OCI-LY1 (cell line): ENCODE data around the gene LMTK2.

Experiments
- H2AFZ ChIP-seq: fragments of 200-600 bp; sonication (generic), shearing (Covaris generic); 2 replicates; pipeline ENCODE4 v1.6.0; 2014; ENCODE audit warnings: antibody characterized with exemption, mild to moderate bottlenecking, low read length
- H3F3A ChIP-seq: fragments of 200-600 bp; sonication (generic), shearing (Covaris generic); 2 replicates; pipeline ENCODE4 v1.6.0; 2014; ENCODE audit warnings: mild to moderate bottlenecking, antibody characterized with exemption, low read length, moderate library complexity; ENCODE audit not compliant: insufficient read depth
- H3K27ac ChIP-seq: fragments of 200-600 bp; sonication (generic); 2 replicates; pipeline ENCODE4 v1.5.1; 2014; ENCODE audit warnings: low read length, mixed run types, mild to moderate bottlenecking, low read depth; ENCODE audit not compliant: poor library complexity, severe bottlenecking
- H3K27me3 ChIP-seq: fragments of 200-600 bp; sonication (generic); 2 replicates; pipeline ENCODE4 v1.6.0; 2014; ENCODE audit warnings: antibody characterized with exemption, mild to moderate bottlenecking, low read length, moderate library complexity; ENCODE audit not compliant: insufficient read depth
- H3K36me3 ChIP-seq: fragments of 200-600 bp; sonication (generic); 2 replicates; pipeline ENCODE4 v1.6.1; 2014; ENCODE audit warnings: mild to moderate bottlenecking, antibody characterized with exemption, low read length, moderate library complexity, mixed read lengths; ENCODE audit not compliant: insufficient read depth
- H3K4me1 ChIP-seq: fragments of 200-600 bp; sonication (generic); 2 replicates; pipeline ENCODE4 v1.5.1; 2014; ENCODE audit warnings: mild to moderate bottlenecking, low read length, moderate library complexity; ENCODE audit not compliant: insufficient read depth, severe bottlenecking
- H3K4me2 ChIP-seq: fragments of 200-600 bp; sonication (generic), shearing (Covaris generic); 2 replicates; pipeline ENCODE4 v1.6.1; 2014; ENCODE audit warnings: low read length
- H3K4me3 ChIP-seq: fragments of 200-600 bp; sonication (generic); 2 replicates; pipeline ENCODE4 v1.5.1; 2014; ENCODE audit warnings: low read length, low read depth, mild to moderate bottlenecking, mixed read lengths; ENCODE audit not compliant: poor library complexity, severe bottlenecking
- H3K79me2 ChIP-seq: fragments of 200-600 bp; shearing (Covaris generic); 2 replicates; pipeline ENCODE4 v1.6.1; 2016; ENCODE audit warnings: mixed run types, low read length, mixed read lengths; ENCODE audit not compliant: insufficient read depth
- H3K9ac ChIP-seq: fragments of 200-600 bp; sonication (generic), shearing (Covaris generic); 2 replicates; pipeline ENCODE4 v1.6.1; 2014; ENCODE audit warnings: mild to moderate bottlenecking, low read length, mixed read lengths
- H3K9me2 ChIP-seq: fragments of 200-600 bp; sonication (generic), shearing (Covaris generic); 2 replicates; pipeline ENCODE4 v1.6.1; 2014; ENCODE audit warnings: low read depth, mild to moderate bottlenecking, low read length, mixed read lengths
- H3K9me3 ChIP-seq: fragments of 200-600 bp; shearing (Covaris generic); 2 replicates; pipeline ENCODE4 v1.6.1; 2014; ENCODE audit warnings: low read length, mixed read lengths
- H4K20me1 ChIP-seq: fragments of 200-600 bp; sonication (generic), shearing (Covaris generic); 2 replicates; pipeline ENCODE4 v1.6.0; 2016; ENCODE audit warnings: mild to moderate bottlenecking, low read length; ENCODE audit not compliant: insufficient read depth
- EZH2 ChIP-seq: fragments of 200-600 bp; sonication (generic), shearing (Covaris generic); IDR thresholded peaks from 2 replicates; pipeline ENCODE4 v1.8.0; 2017; ENCODE audit warnings: borderline replicate concordance, mixed run types, mild to moderate bottlenecking, antibody characterized with exemption, low read length, moderate library complexity, mixed read lengths
- TF ChIP-seq, protein P1 (sequence below): fragments of 200-600 bp; sonication (generic), shearing (Covaris generic); IDR thresholded peaks from 2 replicates; pipeline ENCODE4 v1.5.1; 2017; ENCODE audit warnings: mild to moderate bottlenecking, antibody characterized with exemption, low read length, moderate library complexity, mixed read lengths

LMTK2 gene

DNA sequence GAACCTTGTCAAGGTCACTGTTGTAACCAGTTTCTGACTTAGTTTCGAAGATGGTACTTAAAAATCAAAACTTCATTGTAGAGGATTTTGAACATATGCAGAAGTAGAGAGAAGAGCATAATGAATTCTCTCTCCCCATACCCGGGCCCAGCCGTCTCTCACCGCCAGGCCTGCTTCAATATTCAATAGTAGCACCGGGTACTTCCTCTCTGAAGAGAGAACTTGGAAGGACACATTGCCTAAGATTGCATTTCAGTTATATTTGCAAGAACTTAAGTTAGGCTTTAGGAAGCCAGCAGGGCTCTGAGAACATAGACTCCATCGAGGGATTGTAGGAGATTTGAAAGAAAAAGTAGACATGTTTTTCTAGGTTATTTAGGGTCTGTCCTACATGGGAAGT, 19.1 kb downstream of the LMTK2 start:
- TF ChIP-seq, protein P1, sequence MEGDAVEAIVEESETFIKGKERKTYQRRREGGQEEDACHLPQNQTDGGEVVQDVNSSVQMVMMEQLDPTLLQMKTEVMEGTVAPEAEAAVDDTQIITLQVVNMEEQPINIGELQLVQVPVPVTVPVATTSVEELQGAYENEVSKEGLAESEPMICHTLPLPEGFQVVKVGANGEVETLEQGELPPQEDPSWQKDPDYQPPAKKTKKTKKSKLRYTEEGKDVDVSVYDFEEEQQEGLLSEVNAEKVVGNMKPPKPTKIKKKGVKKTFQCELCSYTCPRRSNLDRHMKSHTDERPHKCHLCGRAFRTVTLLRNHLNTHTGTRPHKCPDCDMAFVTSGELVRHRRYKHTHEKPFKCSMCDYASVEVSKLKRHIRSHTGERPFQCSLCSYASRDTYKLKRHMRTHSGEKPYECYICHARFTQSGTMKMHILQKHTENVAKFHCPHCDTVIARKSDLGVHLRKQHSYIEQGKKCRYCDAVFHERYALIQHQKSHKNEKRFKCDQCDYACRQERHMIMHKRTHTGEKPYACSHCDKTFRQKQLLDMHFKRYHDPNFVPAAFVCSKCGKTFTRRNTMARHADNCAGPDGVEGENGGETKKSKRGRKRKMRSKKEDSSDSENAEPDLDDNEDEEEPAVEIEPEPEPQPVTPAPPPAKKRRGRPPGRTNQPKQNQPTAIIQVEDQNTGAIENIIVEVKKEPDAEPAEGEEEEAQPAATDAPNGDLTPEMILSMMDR: no peak
- TF ChIP-seq EZH2: no peak
- Histone ChIP-seq H4K20me1 (peaks cover 23% of the 10 kb centered on the region), H3K9me3 (no peaks in the 10 kb centered on the region), H3K27me3 (no peaks in the 10 kb centered on the region), H3K36me3 (no peaks in the 10 kb centered on the region), H2AFZ (no peak overlapping the region), H3K4me3 (no peak overlapping the region), H3K4me1 (no peaks in the 10 kb centered on the region), H3K9me2 (no peaks in the 10 kb centered on the region), H3K9ac (no peak overlapping the region), H3K79me2 (no peaks in the 10 kb centered on the region), H3F3A (no peaks in the 10 kb centered on the region), H3K4me2 (no peak overlapping the region), H3K27ac (no peak overlapping the region)

DNA sequence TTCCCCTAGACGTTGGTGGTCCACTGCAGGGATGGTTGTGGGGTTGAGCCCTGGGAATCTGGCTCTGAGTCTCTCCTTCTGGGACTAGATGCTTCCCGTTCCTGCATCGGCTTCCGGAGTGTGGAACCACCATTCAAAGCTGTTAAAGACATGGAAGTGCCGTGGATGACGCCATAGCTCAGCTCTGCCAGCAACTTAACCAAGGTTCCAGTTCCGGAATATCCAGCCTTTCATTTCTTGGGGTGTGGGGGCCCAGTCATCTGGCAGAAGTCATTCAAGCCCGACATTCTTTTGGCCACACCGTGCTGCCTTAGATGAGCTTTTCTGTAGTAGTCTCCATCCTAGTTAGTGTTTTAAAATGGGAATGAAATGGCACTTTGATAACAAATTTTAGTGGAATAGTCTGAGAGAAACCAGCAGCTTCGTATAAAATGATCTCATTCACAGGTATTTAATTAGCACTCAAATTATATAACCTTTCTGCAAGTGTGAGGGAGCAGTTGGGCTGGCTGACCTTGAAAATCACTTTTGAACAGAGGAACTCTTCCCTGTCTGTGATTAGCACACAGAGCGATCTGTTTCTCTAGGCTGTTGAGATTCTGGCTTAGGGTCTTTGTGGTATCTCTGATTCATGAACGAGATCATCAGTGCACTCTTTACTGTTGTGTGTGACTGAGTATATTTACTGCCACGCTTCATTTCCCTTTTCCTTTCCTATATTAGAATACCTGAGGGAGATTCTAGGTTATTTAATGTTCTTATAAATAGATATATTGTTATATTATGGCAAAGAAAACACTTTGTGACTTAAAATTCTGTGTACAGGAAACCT, 19.9 kb downstream of the LMTK2 start:
- Histone ChIP-seq H3K9ac (no peak overlapping the region), H3K9me3 (no peaks in the 10 kb centered on the region), H4K20me1 (peaks cover 29% of the 10 kb centered on the region), H3K4me1 (no peaks in the 10 kb centered on the region), H3K27ac (no peak overlapping the region), H3K4me2 (no peak overlapping the region), H3K36me3 (no peaks in the 10 kb centered on the region), H3K9me2 (no peaks in the 10 kb centered on the region), H3K27me3 (peaks cover 1% of the 10 kb centered on the region; the same call in 1 of the 2 replicates), H3K79me2 (no peaks in the 10 kb centered on the region), H2AFZ (no peak overlapping the region), H3F3A (no peaks in the 10 kb centered on the region), H3K4me3 (no peak overlapping the region)
- no peak for TF ChIP-seq EZH2
- TF ChIP-seq, protein P1: no peak

DNA sequence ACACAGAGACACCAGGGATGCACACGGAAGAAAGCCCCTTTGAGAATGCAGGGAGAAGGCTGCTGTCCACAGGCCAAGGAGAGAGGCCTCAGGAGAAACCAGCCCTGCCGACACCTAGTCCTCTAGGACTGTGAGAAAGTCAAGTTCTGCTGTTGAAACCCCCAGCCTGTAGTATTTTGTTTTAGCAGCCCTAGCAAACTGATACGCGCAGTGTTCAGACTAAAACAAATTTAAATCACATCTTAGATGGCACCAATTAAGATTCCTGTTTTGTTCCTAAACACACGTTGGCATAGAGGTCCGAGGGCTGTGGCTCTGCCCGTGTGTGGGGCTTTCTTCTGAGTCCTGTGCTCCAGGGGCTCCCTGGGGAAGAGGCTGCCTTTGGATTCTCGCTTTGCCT, 21.7 kb downstream of the LMTK2 start:
- no peak overlapping the region for H3K27ac ChIP-seq
- no peak overlapping the region for H3K4me2 ChIP-seq
- no peak overlapping the region for H3K4me3 ChIP-seq
- H3K79me2 ChIP-seq: no peaks in the 10 kb centered on the region
- no peaks in the 10 kb centered on the region for H3K9me3 ChIP-seq
- H2AFZ ChIP-seq: no peak overlapping the region
- peaks cover 6% of the 10 kb centered on the region; the same call in 1 of the 2 replicates for H3K27me3 ChIP-seq
- peaks cover 33% of the 10 kb centered on the region for H4K20me1 ChIP-seq
- H3K4me1 ChIP-seq: no peaks in the 10 kb centered on the region
- no peaks in the 10 kb centered on the region for H3K36me3 ChIP-seq
- no peaks in the 10 kb centered on the region; the same call in 1 of the 2 replicates for H3F3A ChIP-seq
- H3K9ac ChIP-seq: no peak overlapping the region
- no peaks in the 10 kb centered on the region for H3K9me2 ChIP-seq
- TF ChIP-seq, protein P1: no peak
- no peak for TF ChIP-seq EZH2
